Caco-2 (cell line): ENCODE measurements around the gene ATF2. TPM values are rescaled to one million over a fixed set of nuclear protein-coding genes. Genes with fewer than 3 reads are reported as not detected.

Experiments
- BruUV-seq: library from RNA; stranded (reverse); fragments of 400-500 nt; replicated peaks from 2 replicates; lab custom pipeline; 2021; lab: Mats Ljungman, UMichigan
- CTCF ChIA-PET: fragments of 300-600 bp; sonication (Branson Sonifier 250); formaldehyde crosslinking; loops from one replicate; lab custom pipeline; 2022; ENCODE audit warnings: antibody characterized with exemption; lab: Charles Lee
- POLR2A ChIA-PET: fragments of 300-600 bp; sonication (Branson Sonifier 250); formaldehyde crosslinking; loops from one replicate; lab custom pipeline; 2022; ENCODE audit warnings: antibody characterized with exemption; lab: Charles Lee
- DNase-seq, 2 experiments: peaks; one replicate each; pipeline versions ENCODE4 v3.0.0 to v3.0.0-alpha.2; 2020 to 2022
- H3K27me3 ChIP-seq: replicated peaks from 2 replicates; pipeline ENCODE4 v1.6.0; 2011; ENCODE audit warnings: low read length; ENCODE audit not compliant: control insufficient read depth, insufficient read depth
- H3K36me3 ChIP-seq: 2 replicates; pipeline ENCODE4 v1.5.1; 2011; ENCODE audit warnings: low read length; ENCODE audit not compliant: control insufficient read depth, insufficient read depth
- H3K4me1 ChIP-seq: fragments of 250-450 bp; sonication (Bioruptor Pico); 2 replicates; pipeline ENCODE4 v1.5.1; 2020; ENCODE audit warnings: mild to moderate bottlenecking
- H3K4me3 ChIP-seq: 2 replicates; pipeline ENCODE4 v1.5.1; 2011; ENCODE audit warnings: low read depth, mild to moderate bottlenecking, control low read depth, low read length
- H3K9me3 ChIP-seq: fragments of 250-450 bp; sonication (Bioruptor Pico); 2 replicates; pipeline ENCODE4 v1.5.1; 2020; ENCODE audit warnings: mild to moderate bottlenecking, moderate library complexity
- H3K27ac Mint-ChIP-seq: one replicate; pipeline ENCODE4 v1.8.0; 2022; ENCODE audit warnings: mixed read lengths; ENCODE audit not compliant: unreplicated experiment
- H3K27me3 Mint-ChIP-seq: one replicate; pipeline ENCODE4 v1.8.0; 2022; ENCODE audit warnings: mixed read lengths; ENCODE audit not compliant: insufficient read depth, unreplicated experiment
- H3K36me3 Mint-ChIP-seq: one replicate; pipeline ENCODE4 v1.8.0; 2022; ENCODE audit warnings: mild to moderate bottlenecking, mixed read lengths; ENCODE audit not compliant: insufficient read depth, unreplicated experiment
- H3K4me1 Mint-ChIP-seq: one replicate; pipeline ENCODE4 v1.8.0; 2022; ENCODE audit warnings: low read depth, mixed read lengths; ENCODE audit not compliant: unreplicated experiment
- H3K4me3 Mint-ChIP-seq: one replicate; pipeline ENCODE4 v1.8.0; 2022; ENCODE audit warnings: mild to moderate bottlenecking, moderate library complexity, mixed read lengths; ENCODE audit not compliant: unreplicated experiment
- H3K9me3 Mint-ChIP-seq: one replicate; pipeline ENCODE4 v1.8.0; 2022; ENCODE audit warnings: mixed read lengths; ENCODE audit not compliant: unreplicated experiment
- CTCF ChIP-seq, 2 experiments: fragments of 200-600 bp in 1 of 2; IDR thresholded peaks; 1 replicate in 1 of 2; 2 replicates in 1 of 2; pipeline versions ENCODE4 v1.5.1 to v1.8.0; 2011 to 2022; ENCODE audit warnings: antibody characterized with exemption in 1 of 2, control low read depth in 1 of 2, inconsistent platforms in 1 of 2, low read depth in 1 of 2, low read length in 1 of 2, mild to moderate bottlenecking in 1 of 2, moderate library complexity in 1 of 2; ENCODE audit not compliant: insufficient read depth in 1 of 2, severe bottlenecking in 1 of 2, unreplicated experiment in 1 of 2
- intact Hi-C: fragments of 100-400 bp; cut with micrococcal nuclease; formaldehyde crosslinking; loops from one replicate; pipeline ENCODE4 v1.10.0; 2022; ENCODE audit not compliant: unreplicated experiment
- total RNA-seq: library from RNA; stranded (reverse); gene quantifications from 2 replicates; pipeline ENCODE4 v1.2.3, GENCODE V29; 2022

Gene ATF2
- total RNA-seq, 1 experiment from 2014 or later: 47.1 TPM

GRCh38 chr2:175143678-175144077 lies 24.3 kb downstream of the ATF2 start:
- BruUV-seq: no TSS peak

DNA sequence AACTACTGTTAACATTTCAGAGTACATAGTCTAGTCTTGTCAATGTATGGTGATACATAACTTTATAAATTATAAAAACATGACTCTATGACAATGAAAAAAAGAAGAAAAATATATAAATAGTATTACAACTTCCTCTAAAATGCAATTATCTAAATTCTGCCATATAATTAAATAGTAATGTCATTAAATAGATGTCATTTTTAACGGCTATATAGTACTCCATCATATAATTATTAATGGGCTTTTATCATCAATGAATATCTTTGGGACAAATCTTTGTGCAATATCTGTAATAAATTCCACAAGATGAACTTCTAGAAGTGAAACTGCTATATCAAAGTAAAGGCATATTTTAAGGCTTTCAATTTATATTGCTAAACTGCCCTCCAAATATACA lies 24.8 kb downstream of the ATF2 start:
- no peak overlapping the region for H3K27ac Mint-ChIP-seq
- H3K27me3 Mint-ChIP-seq: no peaks in the 10 kb centered on the region
- no peaks in the 10 kb centered on the region for H3K9me3 Mint-ChIP-seq
- H3K27me3 ChIP-seq: no peaks in the 10 kb centered on the region
- TF ChIP-seq CTCF (IDR thresholded peaks at IDR 0.05; ENCODE audit: insufficient read depth in 1 of 2, low read depth in 1 of 2, low read length in 1 of 2, severe bottlenecking in 1 of 2, unreplicated experiment in 1 of 2): no peak
- no peak for DNase-seq
- H3K9me3 ChIP-seq: no peaks in the 10 kb centered on the region
- H3K4me3 ChIP-seq: no peak overlapping the region
- CTCF ChIA-PET: no interaction called here
- BruUV-seq: no TSS peak
- H3K4me1 ChIP-seq: peaks cover 2% of the 10 kb centered on the region
- POLR2A ChIA-PET: no interaction called here
- intact Hi-C loops: no loop called here
- H3K36me3 ChIP-seq: no peaks in the 10 kb centered on the region; the same call in 1 of the 2 replicates
- peaks cover 13% of the 10 kb centered on the region for H3K4me1 Mint-ChIP-seq
- no peak overlapping the region for H3K4me3 Mint-ChIP-seq
- peaks cover 11% of the 10 kb centered on the region for H3K36me3 Mint-ChIP-seq

More at GRCh38 chr2:175143678-175144077, 24.3 kb downstream of the ATF2 start:
- Mint-ChIP-seq H3K36me3 (peaks cover 7% of the 10 kb centered on the region), H3K27ac (no peak overlapping the region), H3K4me1 (peaks cover 13% of the 10 kb centered on the region), H3K4me3 (no peak overlapping the region), H3K27me3 (no peaks in the 10 kb centered on the region), H3K9me3 (no peaks in the 10 kb centered on the region)
- ChIA-PET POLR2A (no interaction called here), CTCF (no interaction called here)
- Histone ChIP-seq H3K9me3 (no peaks in the 10 kb centered on the region), H3K27me3 (no peaks in the 10 kb centered on the region), H3K4me3 (no peak overlapping the region), H3K4me1 (peaks cover 7% of the 10 kb centered on the region), H3K36me3 (no peaks in the 10 kb centered on the region; the same call in 1 of the 2 replicates)
- no peak for DNase-seq
- intact Hi-C loops: no loop called here
- no peak for TF ChIP-seq CTCF (IDR thresholded peaks at IDR 0.05; ENCODE audit: insufficient read depth in 1 of 2, low read depth in 1 of 2, low read length in 1 of 2, severe bottlenecking in 1 of 2, unreplicated experiment in 1 of 2)

DNA sequence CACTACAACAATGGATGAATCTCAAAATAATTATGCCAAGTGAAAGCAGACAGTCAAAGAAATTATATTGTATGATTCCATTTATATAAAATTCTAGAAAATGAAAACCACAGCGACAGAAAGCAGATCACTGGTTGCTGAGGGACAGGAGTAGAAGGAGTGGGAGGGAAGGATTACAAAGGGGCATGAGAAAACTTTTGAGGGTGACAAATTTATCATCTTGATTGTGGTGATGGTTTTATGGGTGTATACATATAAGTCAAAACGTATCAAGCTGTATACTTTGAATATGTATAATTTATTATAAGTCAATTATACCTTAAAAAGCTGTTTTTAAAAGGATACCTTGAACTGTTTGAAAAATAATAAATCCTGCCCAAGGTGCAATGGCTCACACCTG lies 27.7 kb downstream of the ATF2 start:
- no peaks in the 10 kb centered on the region for H3K27me3 Mint-ChIP-seq
- Histone ChIP-seq H3K4me3 (no peak overlapping the region), H3K27me3 (no peaks in the 10 kb centered on the region), H3K4me1 (no peaks in the 10 kb centered on the region), H3K36me3 (no peaks in the 10 kb centered on the region; the same call in 1 of the 2 replicates), H3K9me3 (no peaks in the 10 kb centered on the region)
- H3K36me3 Mint-ChIP-seq: peaks cover 8% of the 10 kb centered on the region
- DNase-seq: no peak
- H3K4me1 Mint-ChIP-seq: peaks cover 20% of the 10 kb centered on the region
- no peak overlapping the region for H3K4me3 Mint-ChIP-seq
- ChIA-PET POLR2A (no interaction called here), CTCF (no interaction called here)
- H3K9me3 Mint-ChIP-seq: no peaks in the 10 kb centered on the region
- no TSS peak for BruUV-seq
- H3K27ac Mint-ChIP-seq: no peak overlapping the region
- intact Hi-C loops: no loop called here
- TF ChIP-seq CTCF (IDR thresholded peaks at IDR 0.05; ENCODE audit: insufficient read depth in 1 of 2, low read depth in 1 of 2, low read length in 1 of 2, severe bottlenecking in 1 of 2, unreplicated experiment in 1 of 2): no peak
